Fibroblast of skin of right quadriceps (primary cell): ENCODE data around the gene DNAJC18.

ENCODE experiments used
- DNase-seq: peaks from one replicate; pipeline ENCODE4 v3.0.0-alpha.2; 2013

DNAJC18 gene

GRCh38 chr5:139360384-139360783 is 78.9 kb downstream of the DNAJC18 start:
- DNase-seq, result no peak
